HepG2 (cell line): ENCODE results near the gene KRTAP4-7. TPM values are rescaled to one million over a fixed set of nuclear protein-coding genes. Genes with fewer than 3 reads are reported as not detected.
"Not testable (repeated sequence)": the region's sequence is repeated elsewhere in the genome, so short reads cannot be mapped to it uniquely, and the experiment has no call there.

ENCODE experiments used
- ATAC-seq: fragments of 200-7000 bp; cut with Tn5 transposase; 3 replicates; pipeline ENCODE4 v1.9.1; 2020; ENCODE audit warnings: mild to moderate bottlenecking, moderate library complexity
- BruUV-seq: library from RNA; stranded (reverse); fragments of 400-500 nt; replicated peaks from 2 replicates; lab custom pipeline; 2021; lab: Mats Ljungman, UMichigan
- CTCF ChIA-PET: fragments of 300-600 bp; formaldehyde crosslinking; extraction: SDS; loops from one replicate; lab custom pipeline; 2021; ENCODE audit warnings: low total read pairs, inconsistent platforms, low intra/inter-chr PET ratio; lab: Yijun Ruan, JAX
- POLR2A ChIA-PET: fragments of 350-600 bp; sonication (Branson Sonifier 250); formaldehyde crosslinking; loops from one replicate; lab custom pipeline; 2020; ENCODE audit warnings: antibody characterized with exemption, inconsistent platforms; lab: Yijun Ruan, JAX
- DNase-seq: peaks from one replicate; pipeline ENCODE4 v3.0.0-alpha.2; 2015; ENCODE audit warnings: low spot score
- FAIRE-seq: peaks from 3 replicates; lab custom pipeline; 2011; peaks lifted over from hg19 to GRCh38; lab: Jason Lieb, UNC
- H2AFZ ChIP-seq: one replicate; pipeline ENCODE4 v1.6.1; 2011; ENCODE audit warnings: low read length, inconsistent platforms
- H3K27ac ChIP-seq: fragments of 300-600 bp; 3 replicates; pipeline ENCODE4 v1.8.0; 2011; ENCODE audit warnings: mixed run types, mild to moderate bottlenecking, mixed read lengths, low read length, inconsistent platforms; ENCODE audit not compliant: insufficient read depth; ENCODE audit errors: extremely low read length
- H3K27me3 ChIP-seq, 2 experiments: fragments of 200-600 bp in 1 of 2; 2 replicates in 1 of 2; 3 replicates in 1 of 2; pipeline versions ENCODE4 v1.6.0 to v1.8.0; 2011; ENCODE audit warnings: low read length in 2 of 2, mild to moderate bottlenecking in 2 of 2, moderate library complexity in 2 of 2, inconsistent platforms in 1 of 2; ENCODE audit not compliant: insufficient read depth in 2 of 2, control insufficient read depth in 1 of 2
- H3K36me3 ChIP-seq, 2 experiments: fragments of 200-600 bp in 1 of 2; replicated peaks in 1 of 2; 2 replicates in 1 of 2; 3 replicates in 1 of 2; pipeline versions ENCODE4 v1.5.1 to v1.8.0; 2011; ENCODE audit warnings: low read length in 2 of 2, inconsistent platforms in 1 of 2; ENCODE audit not compliant: insufficient read depth in 2 of 2, control insufficient read depth in 1 of 2
- H3K4me1 ChIP-seq: 2 replicates; pipeline ENCODE4 v1.5.1; 2012; ENCODE audit warnings: low read length, inconsistent platforms; ENCODE audit not compliant: insufficient read depth
- H3K4me2 ChIP-seq: 2 replicates; pipeline ENCODE4 v1.6.0; 2011; ENCODE audit warnings: low read depth, low read length, inconsistent platforms
- H3K4me3 ChIP-seq, 3 experiments: fragments of 200-600 bp in 1 of 3; sonication (generic), shearing (Covaris generic) in 1 of 3; replicated peaks in 1 of 3; 2 replicates each; pipeline ENCODE4 v1.5.1; 2011 to 2016; ENCODE audit warnings: low read length in 3 of 3, inconsistent platforms in 2 of 3, low read depth in 2 of 3, mild to moderate bottlenecking in 2 of 3, control low read depth in 1 of 3, mixed read lengths in 1 of 3; ENCODE audit not compliant: insufficient read depth in 1 of 3
- H3K79me2 ChIP-seq: one replicate; pipeline ENCODE4 v1.6.1; 2011; ENCODE audit warnings: low read length, inconsistent platforms; ENCODE audit not compliant: insufficient read depth
- H3K9ac ChIP-seq: 2 replicates; pipeline ENCODE4 v1.6.0; 2011; ENCODE audit warnings: mild to moderate bottlenecking, low read depth, low read length, inconsistent platforms; ENCODE audit not compliant: insufficient read depth
- H3K9me3 ChIP-seq: 2 replicates; pipeline ENCODE4 v1.5.1; 2012; ENCODE audit warnings: mild to moderate bottlenecking, low read length
- H4K20me1 ChIP-seq: 2 replicates; pipeline ENCODE4 v1.6.0; 2011; ENCODE audit warnings: inconsistent platforms, mild to moderate bottlenecking, low read length, moderate library complexity; ENCODE audit not compliant: insufficient read depth
- STAG1 ChIP-seq: sonication (generic); formaldehyde crosslinking; IDR thresholded peaks from 2 replicates; pipeline ENCODE4 v1.4.0; 2020; ENCODE audit warnings: missing genetic modification reagents
- TOPORS ChIP-seq: sonication (generic); formaldehyde crosslinking; IDR thresholded peaks from 2 replicates; pipeline ENCODE4 v1.8.0; 2023; ENCODE audit warnings: mild to moderate bottlenecking, missing genetic modification reagents
- ZNF687 ChIP-seq: sonication (generic); formaldehyde crosslinking; IDR thresholded peaks from 2 replicates; pipeline ENCODE4 v1.5.1; 2020; ENCODE audit warnings: mild to moderate bottlenecking, missing genetic modification reagents, moderate library complexity
- whole genome bisulfite sequencing: methylation state at CpG from one replicate; pipeline ENCODE4 v1.1.6; 2017; ENCODE audit warnings: low lambda C conversion rate; 5-methylcytosine and 5-hydroxymethylcytosine counted together
- in situ Hi-C: cut with HindIII; loops from 2 replicates; pipeline ENCODE4 v1.10.0; 2017; ENCODE audit warnings: low pct_unique_long_range_greater_than_20kb; ENCODE audit not compliant: extremely low pct_ligation_motif_present
- intact Hi-C: fragments of 100-400 bp; cut with micrococcal nuclease; formaldehyde crosslinking; loops from one replicate; pipeline ENCODE4 v1.10.0; 2022; ENCODE audit not compliant: unreplicated experiment
- polyA plus RNA-seq, 8 experiments: library from polyadenylated mRNA; depleted of rRNA in 3 of 8; stranded (reverse) in 7 of 8; unstranded in 1 of 8; fragments of >200 nt; fragmentation: Illumina TruSeq in 4 of 8; extraction: Trizol in 4 of 8; gene quantifications; 2 replicates each; pipeline versions ENCODE4 v1.2.1 to v1.2.3, GENCODE V29; 2011 to 2016; ENCODE audit warnings: low read depth in 4 of 8, missing spikeins in 1 of 8, mixed read lengths in 1 of 8; ENCODE audit not compliant: insufficient read depth in 1 of 8
- total RNA-seq, 5 experiments: library from RNA; depleted of rRNA; stranded (reverse); fragments of >200 nt; fragmentation: Illumina TruSeq; extraction: Trizol; gene quantifications; 2 replicates each; pipeline ENCODE4 v1.2.3, GENCODE V29; 2016; ENCODE audit warnings: low read depth in 1 of 5

The KRTAP4-7 gene
- total and polyA plus RNA-seq, 2 of the 13 experiments (the other 11 are each of a cell fraction or from before 2014, with no cell fraction given), result not detected

GRCh38 chr17:41037853-41038350, 46.0 kb upstream of the KRTAP4-7 start:
- H3K79me2 ChIP-seq, result no peaks in the 10 kb centered on the region
- ATAC-seq, result no peak
- in situ Hi-C loops, result no loop called here
- no peak for TF ChIP-seq TOPORS (CRISPR knock-in tag)
- TF ChIP-seq, all 625 proteins: peak for 0
- no peak overlapping the region for H3K4me2 ChIP-seq
- no peaks in the 10 kb centered on the region for H3K36me3 ChIP-seq
- no peak for FAIRE-seq
- H3K9me3 ChIP-seq, result peaks cover 3% of the 10 kb centered on the region
- intact Hi-C loops, result no loop called here
- POLR2A ChIA-PET, result no interaction called here
- 65% methylated on average over 2 of the region's 2 CpGs for WGBS
- CTCF ChIA-PET, result no interaction called here
- no peaks in the 10 kb centered on the region for H4K20me1 ChIP-seq
- no peaks in the 10 kb centered on the region for H3K4me1 ChIP-seq
- H3K27ac ChIP-seq, result no peak overlapping the region
- no peak overlapping the region for H3K9ac ChIP-seq
- no peaks in the 10 kb centered on the region for H3K27me3 ChIP-seq
- DNase-seq, result no peak
- no TSS peak for BruUV-seq
- no peak overlapping the region for H3K4me3 ChIP-seq
- H2AFZ ChIP-seq, result no peak overlapping the region

- ATAC-seq, H2AFZ ChIP-seq, H3K4me2 ChIP-seq, POLR2A ChIA-PET, H3K27ac ChIP-seq, H4K20me1 ChIP-seq, FAIRE-seq, CTCF ChIA-PET, H3K4me1 ChIP-seq, H3K9ac ChIP-seq, H3K4me3 ChIP-seq, DNase-seq, H3K27me3 ChIP-seq, BruUV-seq, H3K79me2 ChIP-seq, in situ Hi-C loops, H3K36me3 ChIP-seq: not testable (repeated sequence)
- WGBS, result 71% methylated on average over 10 of the region's 14 CpGs
- intact Hi-C loops, result loop anchor here (10.0 kb wide), 1 partner anchor 136 kb away; no protein-coding TSS in a partner anchor
- peaks cover 11% of the 10 kb centered on the region for H3K9me3 ChIP-seq
- TF ChIP-seq ZNF687 (CRISPR knock-in tag) (peak; percentile 29), STAG1 (CRISPR knock-in tag) (0 out of 2 replicates have a peak, but pooled peaks have one; percentile 3)
Observed at GRCh38 chr17:41040783-41041571, 43.0 kb upstream of the KRTAP4-7 start, which contains the start of gene KRTAP1-1. Gene KRTAP1-1, minus strand, starts transcription at chr17:41041450. Its CDS starts 53 bp downstream, at chr17:41041397.
